Left kidney (tissue), 8 donors: ENCODE results near the gene CIDEC. TPM values are rescaled to one million over a fixed set of nuclear protein-coding genes. Genes with fewer than 3 reads are reported as not detected.

Experiments used
- DNase-seq: peaks from one replicate; pipeline ENCODE4 v3.0.0-alpha.2; 2013
- long read RNA-seq, 8 donors: transcript quantifications; one replicate each; lab custom pipeline, GENCODE V29; 2026
- polyA plus RNA-seq: library from polyadenylated mRNA; unstranded; fragments of 120-200 nt; gene quantifications from one replicate; pipeline ENCODE4 v1.2.1, GENCODE V29; 2013; ENCODE audit not compliant: insufficient read length

CIDEC gene
- not detected for polyA plus RNA-seq
- long read RNA-seq, donor 1 = 0 reads
- long read RNA-seq, donor 2 = 0 reads
- long read RNA-seq, donor 3 = 0 reads
- long read RNA-seq, donor 4 = 0 reads
- long read RNA-seq, donor 5 = 0 reads
- long read RNA-seq, donor 6 = 0 reads
- long read RNA-seq, donor 7 = 0 reads
- long read RNA-seq, donor 8 = 0 reads

- DNase-seq = no peak
Observed at GRCh38 chr3:9879830-9880549, at the start of gene CIDEC. CIDEC (minus strand) TSS chr3:9880253; CDS start chr3:9878486, 1,767 bp downstream.

GRCh38 chr3:9928158-9928557, 48.1 kb upstream of the CIDEC start:
- DNase-seq = no peak

- DNase-seq = no peak
Observed at GRCh38 chr3:9918261-9919038, 38.4 kb upstream of the CIDEC start.

DNA sequence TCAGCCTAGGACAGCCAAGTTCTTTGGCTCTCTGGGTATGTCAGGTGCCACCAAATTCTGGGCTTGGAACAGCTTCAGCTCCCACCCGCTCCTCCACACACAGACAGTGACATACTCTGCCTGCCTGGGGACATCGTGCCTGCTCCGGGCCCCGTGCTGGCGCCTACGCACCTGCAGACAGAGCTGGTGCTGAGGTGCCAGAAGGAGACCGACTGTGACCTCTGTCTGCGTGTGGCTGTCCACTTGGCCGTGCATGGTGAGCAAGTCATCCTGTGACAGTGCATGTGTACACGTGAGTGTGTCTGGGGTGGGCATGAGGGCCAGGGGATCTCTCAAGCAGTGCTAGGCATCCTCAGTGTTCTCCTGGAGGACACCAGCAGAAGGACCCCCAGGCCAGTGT, 37.8 kb upstream of the CIDEC start:
- no peak for DNase-seq

- peak; percentile 81 for DNase-seq
Observed at GRCh38 chr3:9916734-9917680, 37.0 kb upstream of the CIDEC start, which contains the start of gene IL17RC. IL17RC (plus strand) TSS chr3:9917098; CDS start chr3:9917316, 218 bp downstream.

GRCh38 chr3:9916346-9916733, 36.3 kb upstream of the CIDEC start:
- DNase-seq = no peak

GRCh38 chr3:9915254-9916141, 35.4 kb upstream of the CIDEC start:
- DNase-seq = no peak

GRCh38 chr3:9914559-9915253, 34.7 kb upstream of the CIDEC start:
- no peak for DNase-seq

GRCh38 chr3:9914011-9914410, 34.0 kb upstream of the CIDEC start:
- DNase-seq = no peak

- DNase-seq = no peak
Observed at GRCh38 chr3:9913601-9914000, 33.5 kb upstream of the CIDEC start.

- no peak for DNase-seq
Observed at GRCh38 chr3:9912294-9912935, 32.4 kb upstream of the CIDEC start.

GRCh38 chr3:9911863-9912262, 31.8 kb upstream of the CIDEC start:
- DNase-seq = no peak

- no peak for DNase-seq
Observed at GRCh38 chr3:9909221-9910013, 29.4 kb upstream of the CIDEC start.

GRCh38 chr3:9908286-9908685, 28.2 kb upstream of the CIDEC start:
- DNase-seq = no peak

DNA sequence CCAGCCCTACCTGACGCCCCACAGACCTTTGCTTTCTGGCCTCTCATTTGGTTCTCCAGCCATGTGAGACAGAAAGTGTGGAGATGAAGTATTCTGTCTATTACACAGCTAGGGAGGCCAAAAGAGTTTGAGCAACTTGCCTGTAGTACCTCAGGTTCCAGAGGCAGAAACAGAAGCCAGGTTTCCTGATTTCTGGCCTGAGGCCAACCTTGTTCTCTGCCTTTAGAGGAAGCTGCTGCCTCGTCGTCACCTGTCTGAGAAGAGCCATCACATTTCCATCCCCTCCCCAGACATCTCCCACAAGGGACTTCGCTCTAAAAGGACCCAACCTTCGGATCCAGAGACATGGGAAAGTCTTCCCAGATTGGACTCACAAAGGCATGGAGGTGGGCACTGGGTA, 26.4 kb upstream of the CIDEC start:
- no peak for DNase-seq

DNA sequence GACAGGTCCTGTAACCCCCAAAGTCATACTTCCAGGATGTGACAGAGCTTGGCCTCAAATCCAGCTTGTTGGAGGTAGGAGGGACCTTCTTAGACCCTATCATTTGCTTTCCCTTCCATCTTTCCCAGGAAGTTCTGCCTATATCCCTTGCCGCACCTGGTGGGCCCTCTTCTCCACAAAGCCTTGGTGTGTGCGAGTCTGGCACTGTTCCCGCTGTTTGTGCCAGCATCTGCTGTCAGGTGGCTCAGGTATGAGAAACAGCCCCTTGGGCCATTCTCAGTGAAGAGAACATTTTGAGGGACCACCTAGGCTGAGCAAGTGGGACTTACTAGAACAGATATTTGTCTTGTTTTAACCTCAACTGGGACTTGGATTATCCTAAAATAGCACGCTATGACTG, 23.9 kb upstream of the CIDEC start:
- DNase-seq = no peak

DNA sequence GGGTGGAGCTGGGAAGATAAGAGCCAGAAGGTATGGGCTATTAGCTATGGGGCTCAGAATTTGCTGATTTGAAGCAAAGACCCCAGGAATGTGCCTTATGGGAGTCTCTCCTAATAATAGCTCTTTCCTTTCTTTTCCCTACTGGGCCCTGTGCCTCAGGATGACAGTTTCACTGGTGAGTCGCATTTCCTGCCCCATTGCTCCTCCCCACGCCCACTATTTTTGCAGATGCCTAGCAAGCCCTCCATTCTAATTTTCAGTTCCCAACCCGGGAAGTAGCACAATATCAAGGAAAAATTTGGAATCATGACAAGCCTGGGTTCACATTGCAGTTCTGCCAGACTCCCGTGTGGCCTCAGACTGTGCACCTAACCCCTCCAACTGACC, 23.2 kb upstream of the CIDEC start:
- DNase-seq = no peak

- no peak for DNase-seq
Observed at GRCh38 chr3:9902372-9903237, 22.6 kb upstream of the CIDEC start, which contains the start of gene IL17RE. IL17RE (plus strand) TSS chr3:9902848; CDS start chr3:9902933, 85 bp downstream.
